Measurements from ENCODE around the gene TTC24.

Gene TTC24

GRCh38 chr1:156565519-156565918 lies 14.0 kb upstream of the TTC24 start:
- Mint-ChIP-seq H3K27me3 (peaks cover 0 to under 1% of the 10 kb centered on the region in 2 donors), H3K9me3 (no peaks in the 10 kb centered on the region), H3K36me3 (no peaks in the 10 kb centered on the region), H3K4me1 (no peaks in the 10 kb centered on the region), H3K27ac (no peak overlapping the region), H3K4me3 (no peak overlapping the region)
- DNase-seq (no peak), ATAC-seq (replicated peaks) (no peak)

DNA sequence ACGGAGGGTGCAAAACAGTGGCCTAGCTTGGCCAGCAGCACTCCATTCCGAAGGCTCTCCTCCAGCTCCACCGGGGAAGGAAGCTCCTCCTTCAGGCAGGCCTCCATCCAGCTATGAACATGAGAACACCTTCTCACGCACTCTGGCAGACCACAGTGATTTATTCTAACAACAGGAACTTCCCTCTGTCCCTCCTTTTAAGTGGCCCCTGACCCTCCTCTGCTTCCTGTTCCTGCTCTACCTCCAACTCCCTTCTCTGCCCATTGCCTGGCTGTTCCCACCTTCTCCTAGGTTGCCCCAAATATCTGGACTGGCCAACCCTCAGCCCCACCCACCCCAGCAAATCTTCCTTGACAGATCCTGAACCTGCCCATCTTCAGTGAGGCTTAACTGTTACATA lies 13.1 kb upstream of the TTC24 start:
- no peak overlapping the region for H3K4me3 Mint-ChIP-seq
- H3K27ac Mint-ChIP-seq = no peak overlapping the region
- ATAC-seq (replicated peaks) (no peak), DNase-seq (no peak)
- no peaks in the 10 kb centered on the region for H3K9me3 Mint-ChIP-seq
- H3K4me1 Mint-ChIP-seq = peaks cover 0 to 3% of the 10 kb centered on the region in 2 donors
- peaks cover 8 to 10% of the 10 kb centered on the region in 2 donors for H3K27me3 Mint-ChIP-seq
- no peaks in the 10 kb centered on the region for H3K36me3 Mint-ChIP-seq

DNA sequence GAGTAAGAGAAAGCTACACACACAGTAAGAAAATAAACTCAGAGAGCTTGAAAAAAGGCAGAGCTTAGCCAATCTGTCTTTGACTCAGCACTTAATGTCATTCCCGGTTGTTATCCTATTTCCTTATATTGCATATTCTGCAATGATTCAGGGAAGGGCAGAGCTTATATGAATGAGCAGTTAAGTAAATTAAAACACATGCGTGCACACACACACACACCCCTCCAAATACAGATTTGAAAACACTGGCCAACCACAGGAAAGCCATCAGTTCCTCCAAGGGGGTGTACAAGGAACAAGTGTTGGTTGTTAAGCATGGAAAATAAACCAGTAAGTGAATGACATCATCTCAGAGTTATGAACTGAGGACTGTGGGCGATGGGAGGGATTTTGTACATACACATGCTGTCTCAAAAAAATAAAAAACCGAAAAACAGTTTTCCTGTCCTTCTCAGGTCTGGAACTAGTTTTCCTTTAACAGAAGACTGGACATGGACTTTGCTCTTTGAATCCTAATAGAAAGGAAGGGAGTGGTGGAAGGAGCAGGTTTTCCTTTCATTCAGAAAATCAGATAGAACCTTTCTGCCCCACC lies 8.2 kb upstream of the TTC24 start:
- Mint-ChIP-seq H3K4me1 (peaks cover 11 to 15% of the 10 kb centered on the region in 2 donors), H3K36me3 (peaks cover 0 to 3% of the 10 kb centered on the region in 2 donors), H3K27ac (no peak overlapping the region), H3K4me3 (peak overlapping the region; percentile 87 to 90), H3K9me3 (no peaks in the 10 kb centered on the region), H3K27me3 (peaks cover 21% of the 10 kb centered on the region in 2 donors)
- DNase-seq (no peak), ATAC-seq (replicated peaks) (peak; percentile 31 to 33)

DNA sequence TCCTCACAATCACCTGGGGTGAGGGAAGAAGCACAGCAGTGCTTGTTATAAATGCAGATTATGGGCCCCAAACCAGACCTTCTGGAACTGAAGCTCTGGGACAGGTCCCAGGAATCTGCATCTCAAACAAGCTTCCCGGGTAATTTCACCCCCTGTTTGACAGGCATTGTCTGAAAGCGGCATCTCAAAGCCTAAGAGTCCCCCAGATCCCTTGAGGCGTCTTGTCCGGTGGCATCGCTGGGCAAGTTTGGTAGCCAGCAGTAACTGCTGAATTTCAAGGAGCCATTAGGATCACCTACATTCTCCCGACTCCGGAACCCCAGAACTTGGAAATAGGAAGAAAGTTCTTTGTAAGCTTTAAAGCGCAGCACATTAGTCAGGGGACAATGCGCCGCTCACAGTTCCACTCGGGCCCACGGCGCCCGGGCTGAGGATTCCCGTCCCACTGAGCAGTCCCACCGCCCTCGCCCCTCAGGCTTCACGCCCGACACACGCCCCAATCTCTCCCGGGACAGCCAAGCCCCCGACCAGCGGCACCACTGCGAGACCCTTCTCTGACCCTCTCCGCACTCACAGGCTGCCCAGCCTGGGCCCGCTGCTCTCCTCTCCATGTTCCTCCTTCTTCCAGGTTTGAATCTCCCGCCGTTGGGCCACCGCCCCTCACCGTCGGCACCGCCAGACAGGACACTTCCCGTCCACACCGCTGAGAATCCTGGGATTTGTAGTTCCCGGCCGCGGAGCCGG lies 7.4 kb upstream of the TTC24 start, which contains the start of gene IQGAP3:
TSS of gene IQGAP3 (minus strand) at position 647 of the 744 bp plus-strand sequence. CDS start at position 611, 36 bp downstream.
- peaks cover 21% of the 10 kb centered on the region in 2 donors for H3K27me3 Mint-ChIP-seq
- H3K27ac Mint-ChIP-seq = peak within 1 kb of the TSS; percentile 44
- peaks cover 11 to 15% of the 10 kb centered on the region in 2 donors for H3K4me1 Mint-ChIP-seq

GRCh38 chr1:156572663-156573018 lies 6.9 kb upstream of the TTC24 start:
- peak overlapping the region; percentile 87 to 90 for H3K4me3 Mint-ChIP-seq
- H3K27ac Mint-ChIP-seq = peak overlapping the region; percentile 44
- no peaks in the 10 kb centered on the region for H3K9me3 Mint-ChIP-seq
- peaks cover 0 to 3% of the 10 kb centered on the region in 2 donors for H3K36me3 Mint-ChIP-seq
- H3K4me1 Mint-ChIP-seq = peaks cover 11 to 16% of the 10 kb centered on the region in 2 donors
- peaks cover 21% of the 10 kb centered on the region in 2 donors for H3K27me3 Mint-ChIP-seq
- ATAC-seq (replicated peaks) (peak in 1 of 2 donors; percentile 2), DNase-seq (no peak)

More for the DNA sequence above, 7.4 kb upstream of the TTC24 start, which contains the start of gene IQGAP3:
- no peaks in the 10 kb centered on the region for H3K9me3 Mint-ChIP-seq
- H3K36me3 Mint-ChIP-seq = peaks cover 0 to 3% of the 10 kb centered on the region in 2 donors
- H3K4me3 Mint-ChIP-seq = peak within 1 kb of the TSS; percentile 87 to 90
- DNase-seq (peak; percentile 79), ATAC-seq (replicated peaks) (peak; percentile 97 to 98)

DNA sequence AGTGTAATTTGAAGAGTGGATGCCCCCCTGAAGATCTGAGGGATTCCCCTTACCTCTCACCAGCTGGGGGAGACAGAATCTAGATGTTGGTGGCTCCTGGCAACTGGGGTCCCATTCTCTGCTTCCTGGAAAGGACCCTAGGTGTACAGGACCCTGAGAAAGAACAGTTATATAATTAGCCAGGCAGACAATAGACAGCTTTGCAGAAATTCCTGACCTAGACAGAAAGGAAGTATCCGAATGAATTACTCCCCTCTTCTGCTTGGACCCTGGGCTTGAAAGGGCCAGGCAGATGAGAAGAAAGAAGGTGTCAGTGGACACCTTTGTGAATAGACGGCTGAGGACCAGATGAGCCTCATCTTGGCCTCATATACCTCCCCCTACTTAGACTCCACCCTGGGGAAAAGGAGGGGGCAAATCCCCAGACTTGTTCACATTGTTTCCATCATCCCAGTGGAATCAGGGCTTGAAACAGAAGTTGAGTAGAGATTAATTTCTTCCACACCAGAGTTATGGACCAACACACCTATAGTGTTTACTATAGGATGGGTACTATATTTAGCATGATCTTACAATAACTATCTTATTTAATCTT lies 5.4 kb upstream of the TTC24 start:
- no peak for ATAC-seq (replicated peaks)
- H3K9me3 Mint-ChIP-seq = no peaks in the 10 kb centered on the region
- H3K4me3 Mint-ChIP-seq = no peak overlapping the region
- DNase-seq = no peak
- no peak overlapping the region for H3K27ac Mint-ChIP-seq
- peaks cover 0 to 3% of the 10 kb centered on the region in 2 donors for H3K36me3 Mint-ChIP-seq
- peaks cover 21% of the 10 kb centered on the region in 2 donors for H3K27me3 Mint-ChIP-seq
- H3K4me1 Mint-ChIP-seq = peaks cover 11 to 22% of the 10 kb centered on the region in 2 donors

DNA sequence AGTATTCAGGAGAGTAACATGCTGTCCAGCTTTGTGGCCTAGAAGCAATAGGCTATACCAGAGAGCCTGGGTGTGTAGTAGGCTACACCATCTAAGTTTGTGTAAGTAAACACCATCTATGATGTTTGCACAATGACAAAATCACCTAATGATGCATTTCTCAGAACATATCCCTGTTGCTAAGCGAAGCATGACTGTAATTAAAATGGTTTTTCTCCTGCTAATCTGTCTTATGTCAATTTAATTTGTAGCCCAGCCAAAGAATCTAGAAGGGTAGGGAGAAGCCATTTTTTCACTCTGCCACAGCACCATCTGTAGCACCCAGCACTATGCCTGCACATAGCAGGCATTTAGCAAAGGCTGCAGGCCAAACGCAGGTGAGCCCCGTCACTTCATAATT lies 2.0 kb upstream of the TTC24 start:
- ATAC-seq (replicated peaks) = no peak
- Mint-ChIP-seq H3K9me3 (no peaks in the 10 kb centered on the region), H3K4me1 (peaks cover 17 to 31% of the 10 kb centered on the region in 2 donors), H3K27me3 (peaks cover 5 to 8% of the 10 kb centered on the region in 2 donors), H3K4me3 (no peak overlapping the region), H3K27ac (no peak overlapping the region), H3K36me3 (peaks cover 0 to 1% of the 10 kb centered on the region in 2 donors)
- no peak for DNase-seq

DNA sequence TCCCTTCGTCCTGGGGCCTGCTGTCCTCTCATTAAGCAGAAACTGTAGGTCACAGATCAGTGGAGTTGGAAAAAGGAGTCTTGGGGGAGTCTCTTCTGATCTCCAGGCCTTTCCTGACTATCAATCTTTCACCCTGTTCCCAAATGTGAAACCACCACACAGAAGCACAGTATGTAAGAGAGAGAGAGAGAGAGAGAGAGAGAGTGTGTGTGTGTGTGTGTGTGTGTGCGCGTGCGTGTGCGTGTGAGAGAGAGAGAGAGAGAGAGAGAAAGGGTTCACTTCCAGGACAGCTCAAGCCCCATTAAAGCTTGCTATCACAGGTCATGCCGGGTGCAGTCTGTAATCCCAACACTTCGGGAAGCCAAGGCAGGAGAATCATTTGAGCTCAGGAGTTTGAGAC lies 1.5 kb upstream of the TTC24 start:
- no peak for DNase-seq
- Mint-ChIP-seq H3K27me3 (peaks cover under 1 to 3% of the 10 kb centered on the region in 2 donors), H3K36me3 (peaks cover 0 to 4% of the 10 kb centered on the region in 2 donors), H3K27ac (no peak overlapping the region), H3K4me3 (no peak overlapping the region), H3K9me3 (no peaks in the 10 kb centered on the region), H3K4me1 (peaks cover 18 to 31% of the 10 kb centered on the region in 2 donors)
- ATAC-seq (replicated peaks) = no peak

- Mint-ChIP-seq H3K27ac (peak overlapping the region; percentile 94), H3K27me3 (no peaks in the 10 kb centered on the region), H3K9me3 (no peaks in the 10 kb centered on the region), H3K4me3 (peak overlapping the region; percentile 82 to 85), H3K4me1 (peaks cover 29 to 49% of the 10 kb centered on the region in 2 donors), H3K36me3 (peaks cover 10 to 21% of the 10 kb centered on the region in 2 donors)
- peak; percentile 74 to 83 for ATAC-seq (replicated peaks)
- DNase-seq = peak; percentile 29
Observed at GRCh38 chr1:156581661-156582387, 2.3 kb downstream of the TTC24 start.

DNA sequence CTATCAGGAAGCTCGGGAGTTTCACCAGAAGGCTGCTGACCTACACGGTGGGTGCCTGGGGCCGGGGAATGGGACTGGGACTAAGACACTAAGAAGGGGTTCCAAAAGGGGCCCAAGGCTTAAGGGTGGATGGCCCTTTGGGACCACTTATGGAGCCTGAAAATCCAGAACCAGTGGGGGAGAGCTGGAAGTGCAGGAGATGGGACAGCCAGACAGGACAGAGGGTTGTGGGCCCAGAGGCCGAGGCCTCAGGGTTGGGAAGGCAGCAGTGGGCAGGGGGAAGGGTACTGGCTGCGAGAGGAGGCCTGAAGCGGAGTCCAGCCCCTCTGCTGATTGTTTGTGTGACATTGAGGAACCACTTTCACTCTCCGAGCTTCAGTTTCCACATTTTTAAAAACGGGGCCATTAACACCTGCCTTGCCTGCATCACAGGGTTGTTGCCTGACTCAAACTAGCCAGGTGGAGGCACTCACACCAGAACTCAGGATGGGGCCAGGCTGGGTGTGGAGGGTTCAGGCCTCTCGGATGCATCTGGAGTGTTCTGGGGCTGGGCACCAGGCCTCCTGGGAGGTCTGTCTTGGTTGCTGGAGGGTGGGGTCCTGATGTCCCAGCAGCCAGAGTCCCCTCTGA lies 3.0 kb downstream of the TTC24 start:
- Mint-ChIP-seq H3K27ac (peak overlapping the region; percentile 94), H3K4me3 (peak overlapping the region; percentile 82 to 85), H3K4me1 (peaks cover 29 to 49% of the 10 kb centered on the region in 2 donors), H3K27me3 (no peaks in the 10 kb centered on the region), H3K9me3 (no peaks in the 10 kb centered on the region), H3K36me3 (peaks cover 10 to 21% of the 10 kb centered on the region in 2 donors)
- DNase-seq = peak; percentile 33
- ATAC-seq (replicated peaks) = peak; percentile 75 to 77

DNA sequence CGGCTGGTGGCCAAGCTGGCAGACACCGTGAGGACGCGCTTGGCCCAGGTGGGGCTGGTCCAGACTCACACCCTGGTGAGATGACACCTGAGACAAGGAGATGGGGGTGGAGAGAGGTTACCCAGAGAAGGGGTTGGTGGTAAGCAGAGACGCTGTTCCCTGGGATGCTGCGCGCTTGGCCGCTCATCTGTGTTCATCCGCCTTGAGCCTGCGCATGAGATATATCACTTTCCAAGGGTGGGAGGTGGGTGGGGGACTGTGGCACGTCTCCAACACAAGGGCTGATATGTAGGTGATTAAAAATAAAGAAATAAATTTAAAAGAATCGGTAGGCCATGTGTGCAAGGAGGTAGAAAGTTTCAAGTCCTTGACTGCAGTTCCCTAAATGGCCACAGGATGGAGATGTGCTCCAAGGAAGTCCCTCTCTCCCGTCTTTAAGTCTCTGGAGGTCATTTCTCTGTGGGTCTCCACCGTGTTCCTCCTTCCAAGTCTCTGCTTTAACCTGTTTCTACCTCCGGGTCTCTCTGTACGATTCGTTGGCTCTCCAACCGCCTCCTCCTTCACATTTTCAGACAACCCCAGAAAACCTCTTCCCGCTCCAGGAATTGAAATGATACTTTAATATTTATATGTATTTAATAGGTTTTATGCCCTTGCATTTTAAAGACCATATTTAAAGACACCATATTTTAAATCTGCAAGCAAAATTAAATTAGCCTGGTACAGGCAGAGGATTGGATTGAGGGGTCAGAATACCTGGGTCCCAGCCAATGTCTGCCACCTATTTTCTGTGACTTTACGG lies 4.5 kb downstream of the TTC24 start:
- Mint-ChIP-seq H3K4me1 (peaks cover 29 to 43% of the 10 kb centered on the region in 2 donors), H3K9me3 (no peaks in the 10 kb centered on the region), H3K4me3 (peak overlapping the region; percentile 82 to 85), H3K27me3 (no peaks in the 10 kb centered on the region), H3K36me3 (peaks cover 10 to 21% of the 10 kb centered on the region in 2 donors), H3K27ac (peak overlapping the region; percentile 66)
- ATAC-seq (replicated peaks) (peak; percentile 33 to 36), DNase-seq (peak; percentile 56)

GRCh38 chr1:156584813-156585212 lies 5.3 kb downstream of the TTC24 start:
- no peak for ATAC-seq (replicated peaks)
- H3K27ac Mint-ChIP-seq = no peak overlapping the region
- DNase-seq = no peak
- no peaks in the 10 kb centered on the region for H3K9me3 Mint-ChIP-seq
- peaks cover 10 to 21% of the 10 kb centered on the region in 2 donors for H3K36me3 Mint-ChIP-seq
- no peaks in the 10 kb centered on the region for H3K27me3 Mint-ChIP-seq
- no peak overlapping the region for H3K4me3 Mint-ChIP-seq
- peaks cover 29 to 43% of the 10 kb centered on the region in 2 donors for H3K4me1 Mint-ChIP-seq

DNA sequence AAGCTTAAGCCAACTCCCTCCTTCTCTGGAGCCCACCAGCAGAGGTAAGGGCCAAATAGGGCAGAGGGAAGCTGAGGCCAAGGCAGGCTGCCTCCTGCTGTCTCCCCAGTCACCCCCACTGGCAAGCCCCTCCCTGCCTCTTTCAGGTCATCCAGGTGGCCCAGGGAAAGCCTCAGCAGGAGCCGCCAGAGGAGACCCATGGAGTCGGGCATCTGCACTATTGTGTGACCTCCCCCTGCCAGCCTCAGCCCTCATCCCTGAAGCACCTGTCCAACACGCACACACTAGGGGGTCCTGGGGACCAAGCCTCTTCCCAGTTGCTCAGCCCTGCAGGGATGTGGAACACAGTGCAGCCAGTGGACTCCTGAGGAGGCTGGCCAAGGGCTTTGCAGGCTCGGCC lies 6.8 kb downstream of the TTC24 start:
- no peaks in the 10 kb centered on the region for H3K27me3 Mint-ChIP-seq
- H3K4me3 Mint-ChIP-seq = no peak overlapping the region
- no peak for ATAC-seq (replicated peaks)
- DNase-seq = no peak
- peaks cover 28 to 47% of the 10 kb centered on the region in 2 donors for H3K4me1 Mint-ChIP-seq
- no peaks in the 10 kb centered on the region for H3K9me3 Mint-ChIP-seq
- no peak overlapping the region for H3K27ac Mint-ChIP-seq
- peaks cover 10 to 21% of the 10 kb centered on the region in 2 donors for H3K36me3 Mint-ChIP-seq
